Panc1 (cell line): ENCODE data around the gene WDR27. TPM values are rescaled to one million over a fixed set of nuclear protein-coding genes. Genes with fewer than 3 reads are reported as not detected.

Experiments used
- ATAC-seq: fragments of 200-7000 bp; cut with Tn5 transposase; 2 replicates; pipeline ENCODE4 v1.9.1; 2020; ENCODE audit warnings: mild to moderate bottlenecking, moderate library complexity
- BruUV-seq: library from RNA; stranded (reverse); fragments of 400-500 nt; replicated peaks from 2 replicates; lab custom pipeline; 2021; lab: Mats Ljungman, UMichigan
- CTCF ChIA-PET: fragments of 300-600 bp; sonication (Branson Sonifier 250); formaldehyde crosslinking; loops from one replicate; lab custom pipeline; 2022; ENCODE audit warnings: antibody characterized with exemption; lab: Charles Lee
- POLR2A ChIA-PET: fragments of 300-600 bp; sonication (Branson Sonifier 250); formaldehyde crosslinking; loops from one replicate; lab custom pipeline; 2022; ENCODE audit warnings: antibody characterized with exemption; lab: Charles Lee
- DNase-seq: peaks from one replicate; pipeline ENCODE4 v3.0.0-alpha.2; 2010; ENCODE audit warnings: low read depth, low spot score
- H3K27ac ChIP-seq: 2 replicates; pipeline ENCODE4 v1.5.1; 2011; ENCODE audit warnings: mild to moderate bottlenecking, low read length, inconsistent platforms
- H3K27me3 ChIP-seq: fragments of 200-500 bp; sonication (Bioruptor generic); 2 replicates; pipeline ENCODE4 v1.6.0; 2014; ENCODE audit warnings: low read length, inconsistent platforms; ENCODE audit not compliant: control insufficient read depth, insufficient read depth
- H3K36me3 ChIP-seq: fragments of 200-500 bp; sonication (Bioruptor generic); 2 replicates; pipeline ENCODE4 v1.5.1; 2014; ENCODE audit warnings: inconsistent platforms, mild to moderate bottlenecking, low read length, moderate library complexity; ENCODE audit not compliant: control insufficient read depth, insufficient read depth
- H3K4me1 ChIP-seq: 2 replicates; pipeline ENCODE4 v1.5.1; 2011; ENCODE audit warnings: inconsistent platforms, mild to moderate bottlenecking, low read length, moderate library complexity; ENCODE audit not compliant: control insufficient read depth, insufficient read depth
- H3K4me3 ChIP-seq, 2 experiments: 2 replicates each; pipeline ENCODE4 v1.5.1; 2011 to 2012; ENCODE audit warnings: low read depth in 2 of 2, low read length in 2 of 2, mild to moderate bottlenecking in 2 of 2, inconsistent platforms in 1 of 2, moderate library complexity in 1 of 2
- H3K9me3 ChIP-seq: fragments of 200-500 bp; sonication (Bioruptor generic); 2 replicates; pipeline ENCODE4 v1.5.1; 2014; ENCODE audit warnings: low read depth, mild to moderate bottlenecking, inconsistent platforms, low read length, moderate library complexity; ENCODE audit not compliant: control insufficient read depth, insufficient read depth
- POLR2AphosphoS5 ChIP-seq: IDR thresholded peaks from 2 replicates; pipeline ENCODE4 v1.6.1; 2012; ENCODE audit warnings: mild to moderate bottlenecking, low read depth, low read length, moderate library complexity
- SIN3A ChIP-seq: IDR thresholded peaks from 2 replicates; pipeline ENCODE4 v1.6.1; 2012; ENCODE audit warnings: low read depth, mild to moderate bottlenecking, low read length, moderate library complexity, borderline replicate concordance; ENCODE audit not compliant: insufficient read depth
- TCF7L2 ChIP-seq: IDR thresholded peaks from 2 replicates; pipeline ENCODE4 v1.6.1; 2011; ENCODE audit warnings: mild to moderate bottlenecking, low read depth, low read length, inconsistent platforms
- in situ Hi-C: cut with HindIII; loops from 2 replicates; pipeline ENCODE4 v1.10.0; 2016; ENCODE audit warnings: low sequenced_read_pairs, low pct_unique_long_range_greater_than_20kb
- intact Hi-C: fragments of 100-400 bp; cut with micrococcal nuclease; formaldehyde crosslinking; loops from one replicate; pipeline ENCODE4 v1.10.0; 2022; ENCODE audit not compliant: unreplicated experiment
- total RNA-seq: library from RNA; stranded (reverse); gene quantifications from one replicate; pipeline ENCODE4 v1.2.1, GENCODE V29; 2021; ENCODE audit not compliant: unreplicated experiment
- TF ChIP-seq, protein P1 (sequence below): fragments of 450-650 bp; IDR thresholded peaks from 2 replicates; pipeline ENCODE4 v1.5.1; 2017; ENCODE audit warnings: mild to moderate bottlenecking
- TF ChIP-seq, protein P2 (sequence below), 2 experiments: IDR thresholded peaks; 2 replicates each; pipeline ENCODE4 v1.6.1; 2011 to 2012; ENCODE audit warnings: low read depth in 2 of 2, control low read depth in 1 of 2, low read length in 1 of 2, mild to moderate bottlenecking in 1 of 2, moderate library complexity in 1 of 2; ENCODE audit not compliant: insufficient read depth in 1 of 2

Gene WDR27
- total RNA-seq, 1 experiment from 2014 or later = 56.3 TPM

DNA sequence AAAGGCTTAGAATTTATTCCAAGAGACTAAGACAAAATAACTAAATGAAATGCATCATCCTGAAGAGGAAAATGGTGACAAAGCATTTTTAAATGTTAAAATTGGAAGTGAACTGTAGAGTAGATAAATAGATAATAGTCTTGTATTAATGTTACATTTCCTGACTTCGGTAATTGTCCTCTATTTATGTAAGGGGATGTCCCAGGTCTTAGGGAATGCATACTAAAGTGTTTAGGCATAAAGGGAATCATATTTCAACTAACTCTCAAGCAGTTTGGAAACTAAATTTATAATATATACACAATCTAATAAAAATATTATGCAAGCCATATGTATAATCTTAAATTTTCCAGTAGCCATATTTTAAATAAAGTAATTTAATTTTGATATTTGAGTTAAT, 159.3 kb downstream of the WDR27 start:
- Histone ChIP-seq H3K4me3 (no peak overlapping the region), H3K4me1 (no peaks in the 10 kb centered on the region), H3K9me3 (peaks cover 4% of the 10 kb centered on the region; the same call in 1 of the 2 replicates), H3K27ac (no peak overlapping the region), H3K36me3 (no peaks in the 10 kb centered on the region), H3K27me3 (no peaks in the 10 kb centered on the region)
- POLR2A ChIA-PET = no interaction called here
- CTCF ChIA-PET = no interaction called here
- DNase-seq (no peak), ATAC-seq (no peak)
- in situ Hi-C loops (no loop called here), intact Hi-C loops (no loop called here)
- TF ChIP-seq SIN3A (no peak), POLR2AphosphoS5 (no peak), TCF7L2 (no peak)
- TF ChIP-seq, protein P1, sequence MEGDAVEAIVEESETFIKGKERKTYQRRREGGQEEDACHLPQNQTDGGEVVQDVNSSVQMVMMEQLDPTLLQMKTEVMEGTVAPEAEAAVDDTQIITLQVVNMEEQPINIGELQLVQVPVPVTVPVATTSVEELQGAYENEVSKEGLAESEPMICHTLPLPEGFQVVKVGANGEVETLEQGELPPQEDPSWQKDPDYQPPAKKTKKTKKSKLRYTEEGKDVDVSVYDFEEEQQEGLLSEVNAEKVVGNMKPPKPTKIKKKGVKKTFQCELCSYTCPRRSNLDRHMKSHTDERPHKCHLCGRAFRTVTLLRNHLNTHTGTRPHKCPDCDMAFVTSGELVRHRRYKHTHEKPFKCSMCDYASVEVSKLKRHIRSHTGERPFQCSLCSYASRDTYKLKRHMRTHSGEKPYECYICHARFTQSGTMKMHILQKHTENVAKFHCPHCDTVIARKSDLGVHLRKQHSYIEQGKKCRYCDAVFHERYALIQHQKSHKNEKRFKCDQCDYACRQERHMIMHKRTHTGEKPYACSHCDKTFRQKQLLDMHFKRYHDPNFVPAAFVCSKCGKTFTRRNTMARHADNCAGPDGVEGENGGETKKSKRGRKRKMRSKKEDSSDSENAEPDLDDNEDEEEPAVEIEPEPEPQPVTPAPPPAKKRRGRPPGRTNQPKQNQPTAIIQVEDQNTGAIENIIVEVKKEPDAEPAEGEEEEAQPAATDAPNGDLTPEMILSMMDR = no peak
- TF ChIP-seq, protein P2, sequence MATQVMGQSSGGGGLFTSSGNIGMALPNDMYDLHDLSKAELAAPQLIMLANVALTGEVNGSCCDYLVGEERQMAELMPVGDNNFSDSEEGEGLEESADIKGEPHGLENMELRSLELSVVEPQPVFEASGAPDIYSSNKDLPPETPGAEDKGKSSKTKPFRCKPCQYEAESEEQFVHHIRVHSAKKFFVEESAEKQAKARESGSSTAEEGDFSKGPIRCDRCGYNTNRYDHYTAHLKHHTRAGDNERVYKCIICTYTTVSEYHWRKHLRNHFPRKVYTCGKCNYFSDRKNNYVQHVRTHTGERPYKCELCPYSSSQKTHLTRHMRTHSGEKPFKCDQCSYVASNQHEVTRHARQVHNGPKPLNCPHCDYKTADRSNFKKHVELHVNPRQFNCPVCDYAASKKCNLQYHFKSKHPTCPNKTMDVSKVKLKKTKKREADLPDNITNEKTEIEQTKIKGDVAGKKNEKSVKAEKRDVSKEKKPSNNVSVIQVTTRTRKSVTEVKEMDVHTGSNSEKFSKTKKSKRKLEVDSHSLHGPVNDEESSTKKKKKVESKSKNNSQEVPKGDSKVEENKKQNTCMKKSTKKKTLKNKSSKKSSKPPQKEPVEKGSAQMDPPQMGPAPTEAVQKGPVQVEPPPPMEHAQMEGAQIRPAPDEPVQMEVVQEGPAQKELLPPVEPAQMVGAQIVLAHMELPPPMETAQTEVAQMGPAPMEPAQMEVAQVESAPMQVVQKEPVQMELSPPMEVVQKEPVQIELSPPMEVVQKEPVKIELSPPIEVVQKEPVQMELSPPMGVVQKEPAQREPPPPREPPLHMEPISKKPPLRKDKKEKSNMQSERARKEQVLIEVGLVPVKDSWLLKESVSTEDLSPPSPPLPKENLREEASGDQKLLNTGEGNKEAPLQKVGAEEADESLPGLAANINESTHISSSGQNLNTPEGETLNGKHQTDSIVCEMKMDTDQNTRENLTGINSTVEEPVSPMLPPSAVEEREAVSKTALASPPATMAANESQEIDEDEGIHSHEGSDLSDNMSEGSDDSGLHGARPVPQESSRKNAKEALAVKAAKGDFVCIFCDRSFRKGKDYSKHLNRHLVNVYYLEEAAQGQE (IDR thresholded peaks at IDR 0.05; ENCODE audit: insufficient read depth in 1 of 2, low read depth in 2 of 2, low read length in 1 of 2) = no peak
- BruUV-seq = no TSS peak

DNA sequence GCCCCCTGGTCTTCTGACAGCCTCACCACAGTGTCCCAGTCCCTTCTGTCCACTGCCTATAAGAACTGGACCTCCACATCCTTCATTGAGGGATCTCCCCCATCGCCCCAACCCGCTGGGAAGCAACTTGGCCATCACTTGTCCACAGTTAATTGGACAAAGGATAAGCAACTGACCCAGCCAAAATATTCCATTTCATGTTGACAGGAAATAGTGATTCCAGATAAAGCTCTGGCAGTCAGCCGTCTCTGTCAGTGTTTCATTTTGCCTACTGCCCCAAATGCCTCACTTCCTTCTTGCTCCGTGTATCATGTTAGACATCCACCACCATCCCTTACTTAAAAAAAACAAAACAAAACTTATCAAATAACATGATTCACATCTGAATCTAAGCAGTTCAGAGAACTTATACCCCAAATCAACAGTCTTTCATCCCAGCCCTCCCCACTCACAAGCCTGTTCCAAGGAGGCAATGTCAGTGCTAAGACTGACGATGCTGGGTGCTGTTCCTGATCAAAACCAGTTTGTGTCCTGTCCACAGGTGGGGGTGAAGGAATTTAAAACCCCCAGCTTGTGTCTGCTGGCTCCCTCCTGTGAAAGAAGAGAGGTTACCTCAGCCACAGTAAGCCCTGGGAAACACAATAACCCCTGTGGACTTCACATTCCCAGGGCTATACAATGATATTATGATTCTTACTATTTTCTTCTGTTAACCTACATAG, 162.5 kb downstream of the WDR27 start:
- H3K4me1 ChIP-seq = no peaks in the 10 kb centered on the region
- intact Hi-C loops (no loop called here), in situ Hi-C loops (no loop called here)
- ATAC-seq = no peak
- BruUV-seq = no TSS peak
- H3K4me3 ChIP-seq = no peak overlapping the region
- no peaks in the 10 kb centered on the region for H3K27me3 ChIP-seq
- H3K36me3 ChIP-seq = no peaks in the 10 kb centered on the region
- TF ChIP-seq, protein P2 (IDR thresholded peaks at IDR 0.05; ENCODE audit: insufficient read depth in 1 of 2, low read depth in 2 of 2, low read length in 1 of 2) = no peak
- TF ChIP-seq SIN3A (no peak), POLR2AphosphoS5 (no peak), TCF7L2 (no peak)
- TF ChIP-seq, protein P1 = no peak
- DNase-seq = no peak
- ChIA-PET POLR2A (no interaction called here), CTCF (no interaction called here)
- peaks cover 20% of the 10 kb centered on the region; the same call in 1 of the 2 replicates for H3K9me3 ChIP-seq
- no peak overlapping the region for H3K27ac ChIP-seq
